HCT116 (cell line): ENCODE measurements around the gene KAZN. TPM values are rescaled to one million over a fixed set of nuclear protein-coding genes. Genes with fewer than 3 reads are reported as not detected.

ENCODE experiments used
- ATAC-seq: fragments of 200-7000 bp; cut with Tn5 transposase; 2 replicates; pipeline ENCODE4 v1.9.1; 2020; ENCODE audit warnings: mild to moderate bottlenecking, moderate library complexity
- BruUV-seq: library from RNA; stranded (reverse); fragments of 400-500 nt; replicated peaks from 2 replicates; lab custom pipeline; 2021; lab: Mats Ljungman, UMichigan
- CTCF ChIA-PET: fragments of 300-600 bp; sonication (Branson Sonifier 250); formaldehyde crosslinking; loops from one replicate; lab custom pipeline; 2021; ENCODE audit warnings: antibody characterized with exemption; lab: Charles Lee
- POLR2A ChIA-PET: fragments of 300-600, 350-600 bp; sonication (Branson Sonifier 250); formaldehyde crosslinking; loops from one replicate; lab custom pipeline; 2021; ENCODE audit warnings: antibody characterized with exemption; lab: Charles Lee
- RAD21 ChIA-PET, 2 experiments: fragments of 300-600 bp; sonication (Branson Sonifier 250); formaldehyde crosslinking; loops; one replicate each; lab custom pipeline; 2023; ENCODE audit warnings: low total read pairs in 2 of 2; ENCODE audit not compliant: uncharacterized antibody in 2 of 2, unreplicated experiment in 2 of 2, low non-redundant PET in 1 of 2; lab: Charles Lee
- DNase-seq: peaks from one replicate; pipeline ENCODE4 v3.0.0-alpha.2; 2010; ENCODE audit warnings: low read depth, low spot score
- H2AFZ ChIP-seq: fragments of 200-600 bp; shearing (Covaris generic), sonication (generic); 2 replicates; pipeline ENCODE4 v1.6.1; 2017; ENCODE audit warnings: low read depth, mixed run types, mixed read lengths, antibody characterized with exemption, low read length; ENCODE audit not compliant: poor library complexity, severe bottlenecking
- H3K27ac ChIP-seq: 2 replicates; pipeline ENCODE4 v1.5.1; 2012; ENCODE audit warnings: low read depth, low read length
- H3K27me3 ChIP-seq: fragments of 200-600 bp; sonication (generic); 2 replicates; pipeline ENCODE4 v1.6.1; 2016; ENCODE audit warnings: mixed run types, low read length, mixed read lengths; ENCODE audit not compliant: insufficient read depth
- H3K36me3 ChIP-seq, 2 experiments: fragments of 200-500 bp in 1 of 2; fragments of 200-600 bp in 1 of 2; sonication (Bioruptor generic) in 1 of 2; sonication (generic) in 1 of 2; 2 replicates each; pipeline versions ENCODE4 v1.5.1 to v1.6.1; 2014 to 2016; ENCODE audit warnings: low read length in 2 of 2, inconsistent platforms in 1 of 2, mixed read lengths in 1 of 2, mixed run types in 1 of 2; ENCODE audit not compliant: insufficient read depth in 2 of 2, control insufficient read depth in 1 of 2
- H3K4me1 ChIP-seq, 2 experiments: fragments of 200-600 bp in 1 of 2; sonication (generic) in 1 of 2; 2 replicates each; pipeline versions ENCODE4 v1.5.1 to v1.6.1; 2012 to 2017; ENCODE audit warnings: low read length in 2 of 2, inconsistent platforms in 1 of 2, mild to moderate bottlenecking in 1 of 2, mixed read lengths in 1 of 2, mixed run types in 1 of 2, moderate library complexity in 1 of 2; ENCODE audit not compliant: insufficient read depth in 2 of 2, control insufficient read depth in 1 of 2
- H3K4me2 ChIP-seq: fragments of 200-600 bp; sonication (generic); 2 replicates; pipeline ENCODE4 v1.6.1; 2017; ENCODE audit warnings: mixed run types, low read length, mixed read lengths
- H3K4me3 ChIP-seq, 2 experiments: fragments of 200-600 bp in 1 of 2; sonication (generic) in 1 of 2; replicated peaks in 1 of 2; 2 replicates each; pipeline ENCODE4 v1.5.1; 2011 to 2016; ENCODE audit warnings: low read length in 2 of 2, control low read depth in 1 of 2, low read depth in 1 of 2, mild to moderate bottlenecking in 1 of 2, mixed read lengths in 1 of 2, mixed run types in 1 of 2
- H3K79me2 ChIP-seq: fragments of 200-600 bp; sonication (generic); 2 replicates; pipeline ENCODE4 v1.6.1; 2017; ENCODE audit warnings: mild to moderate bottlenecking, mixed run types, low read length, moderate library complexity, mixed read lengths; ENCODE audit not compliant: insufficient read depth
- H3K9ac ChIP-seq: fragments of 200-600 bp; sonication (generic); 2 replicates; pipeline ENCODE4 v1.6.1; 2016; ENCODE audit warnings: low read length, mixed read lengths
- H3K9me2 ChIP-seq: fragments of 200-600 bp; sonication (generic), shearing (Covaris generic); 2 replicates; pipeline ENCODE4 v1.6.1; 2017; ENCODE audit warnings: mixed run types, mild to moderate bottlenecking, moderate library complexity; ENCODE audit not compliant: insufficient read depth
- H3K9me3 ChIP-seq, 2 experiments: fragments of 200-500 bp in 1 of 2; fragments of 200-600 bp in 1 of 2; sonication (Bioruptor generic) in 1 of 2; sonication (generic) in 1 of 2; 2 replicates each; pipeline ENCODE4 v1.6.1; 2014 to 2017; ENCODE audit warnings: low read length in 2 of 2, mixed read lengths in 2 of 2, inconsistent platforms in 1 of 2, low read depth in 1 of 2, mild to moderate bottlenecking in 1 of 2, mixed run types in 1 of 2, moderate library complexity in 1 of 2; ENCODE audit not compliant: control insufficient read depth in 1 of 2, insufficient read depth in 1 of 2
- H4K20me1 ChIP-seq: fragments of 200-600 bp; sonication (generic), shearing (Covaris generic); 2 replicates; pipeline ENCODE4 v1.6.1; 2017; ENCODE audit warnings: mixed run types, mild to moderate bottlenecking, moderate library complexity; ENCODE audit not compliant: insufficient read depth
- CBX3 ChIP-seq: IDR thresholded peaks from 2 replicates; pipeline ENCODE4 v1.6.1; 2012; ENCODE audit warnings: low read depth
- CEBPB ChIP-seq: IDR thresholded peaks from 2 replicates; pipeline ENCODE4 v1.6.1; 2012; ENCODE audit warnings: low read depth
- CTCF ChIP-seq, 3 experiments: fragments of 200-600 bp in 1 of 3; sonication (generic) in 1 of 3; IDR thresholded peaks in 2 of 3; conservative IDR thresholded peaks in 1 of 3; 2 replicates each; pipeline ENCODE4 v1.5.1; 2012 to 2017; ENCODE audit warnings: low read depth in 2 of 3, low read length in 2 of 3, antibody characterized with exemption in 1 of 3, borderline replicate concordance in 1 of 3, control low read depth in 1 of 3, mild to moderate bottlenecking in 1 of 3, mixed read lengths in 1 of 3, mixed run types in 1 of 3, moderate library complexity in 1 of 3; ENCODE audit not compliant: insufficient read depth in 1 of 3
- EGR1 ChIP-seq: IDR thresholded peaks from 2 replicates; pipeline ENCODE4 v1.6.1; 2012; ENCODE audit warnings: low read depth
- ELF1 ChIP-seq: IDR thresholded peaks from 2 replicates; pipeline ENCODE4 v1.6.1; 2012; ENCODE audit warnings: low read depth, borderline replicate concordance
- EZH2 ChIP-seq: fragments of 200-600 bp; sonication (generic); IDR thresholded peaks from 2 replicates; pipeline ENCODE4 v1.6.1; 2017; ENCODE audit warnings: antibody characterized with exemption, mixed run types
- FOSL1 ChIP-seq: IDR thresholded peaks from 2 replicates; pipeline ENCODE4 v1.6.1; 2012; ENCODE audit warnings: low read depth
- JUND ChIP-seq: IDR thresholded peaks from 2 replicates; pipeline ENCODE4 v1.6.1; 2012
- MAX ChIP-seq: IDR thresholded peaks from 2 replicates; pipeline ENCODE4 v1.6.1; 2012
- POLR2A ChIP-seq: IDR thresholded peaks from 2 replicates; pipeline ENCODE4 v1.7.0; 2011; ENCODE audit warnings: borderline replicate concordance; ENCODE audit not compliant: insufficient read depth, insufficient read length; ENCODE audit errors: extremely low read depth
- POLR2AphosphoS5 ChIP-seq: IDR thresholded peaks from 2 replicates; pipeline ENCODE4 v1.6.1; 2011; ENCODE audit warnings: mild to moderate bottlenecking, low read depth, low read length, moderate library complexity
- RAD21 ChIP-seq: IDR thresholded peaks from 2 replicates; pipeline ENCODE4 v1.6.1; 2012; ENCODE audit warnings: low read depth, mild to moderate bottlenecking
- REST ChIP-seq: IDR thresholded peaks from 2 replicates; pipeline ENCODE4 v1.6.1; 2012; ENCODE audit warnings: low read depth
- SIN3A ChIP-seq: IDR thresholded peaks from 2 replicates; pipeline ENCODE4 v1.6.1; 2012; ENCODE audit warnings: low read depth
- SP1 ChIP-seq: IDR thresholded peaks from 2 replicates; pipeline ENCODE4 v1.6.1; 2012; ENCODE audit warnings: low read depth
- SRF ChIP-seq: IDR thresholded peaks from 2 replicates; pipeline ENCODE4 v1.6.1; 2012; ENCODE audit warnings: low read depth
- ZFX ChIP-seq: fragments of 450-650 bp; IDR thresholded peaks from 2 replicates; pipeline ENCODE4 v1.6.1; 2017
- ZNF274 ChIP-seq: fragments of 200-500 bp; sonication (Bioruptor generic); IDR thresholded peaks from 2 replicates; pipeline ENCODE4 v1.6.1; 2014; ENCODE audit warnings: mild to moderate bottlenecking, low read depth, low read length, inconsistent platforms
- intact Hi-C: fragments of 100-400 bp; cut with micrococcal nuclease; formaldehyde crosslinking; loops from 2 replicates; pipeline ENCODE4 v1.10.0; 2022
- total RNA-seq: library from RNA; stranded (reverse); gene quantifications from one replicate; pipeline ENCODE4 v1.2.1, GENCODE V29; 2021; ENCODE audit not compliant: unreplicated experiment
- TF ChIP-seq, protein P1 (sequence below): IDR thresholded peaks from 2 replicates; pipeline ENCODE4 v1.6.1; 2011; ENCODE audit warnings: mild to moderate bottlenecking, low read length, moderate library complexity; ENCODE audit not compliant: insufficient replicate concordance; ENCODE audit errors: extremely low read depth
- TF ChIP-seq, protein P2 (sequence below): IDR thresholded peaks from 2 replicates; pipeline ENCODE4 v1.6.1; 2012

Gene KAZN
- total RNA-seq, 1 experiment from 2014 or later, result 13.4 TPM

- H3K9ac ChIP-seq, result no peak overlapping the region
- peaks cover 0 to 5% of the 10 kb centered on the region in 2 experiments; a peak in 1 of 4 replicates for H3K4me1 ChIP-seq
- POLR2A ChIA-PET, result no interaction called here
- no peak overlapping the region for H3K27ac ChIP-seq
- peaks cover 49% of the 10 kb centered on the region for H3K27me3 ChIP-seq
- no peaks in the 10 kb centered on the region for H3K36me3 ChIP-seq
- H3K4me3 ChIP-seq, result no peak overlapping the region
- DNase-seq (no peak), ATAC-seq (no peak)
- H3K9me3 ChIP-seq, result no peaks in the 10 kb centered on the region
- BruUV-seq, result no TSS peak
- no peaks in the 10 kb centered on the region for H3K9me2 ChIP-seq
- no peak overlapping the region for H2AFZ ChIP-seq
- no peaks in the 10 kb centered on the region for H3K79me2 ChIP-seq
- RAD21 ChIA-PET, result no interaction called here
- no peaks in the 10 kb centered on the region for H4K20me1 ChIP-seq
- intact Hi-C loops, result no loop called here
- TF ChIP-seq SIN3A (no peak), CTCF (IDR thresholded peaks at IDR 0.05 in 2 of 3, conservative IDR thresholded peaks at IDR 0.05 in 1 of 3; ENCODE audit: borderline replicate concordance in 1 of 3, insufficient read depth in 1 of 3, low read depth in 2 of 3, low read length in 2 of 3) (no peak), EZH2 (no peak), RAD21 (no peak), CEBPB (no peak), JUND (no peak), POLR2AphosphoS5 (no peak), ELF1 (no peak), SP1 (no peak), ZFX (no peak), EGR1 (no peak), POLR2A (no peak), FOSL1 (no peak), SRF (no peak), REST (no peak), CBX3 (no peak), ZNF274 (no peak), MAX (no peak)
- TF ChIP-seq, protein P1, sequence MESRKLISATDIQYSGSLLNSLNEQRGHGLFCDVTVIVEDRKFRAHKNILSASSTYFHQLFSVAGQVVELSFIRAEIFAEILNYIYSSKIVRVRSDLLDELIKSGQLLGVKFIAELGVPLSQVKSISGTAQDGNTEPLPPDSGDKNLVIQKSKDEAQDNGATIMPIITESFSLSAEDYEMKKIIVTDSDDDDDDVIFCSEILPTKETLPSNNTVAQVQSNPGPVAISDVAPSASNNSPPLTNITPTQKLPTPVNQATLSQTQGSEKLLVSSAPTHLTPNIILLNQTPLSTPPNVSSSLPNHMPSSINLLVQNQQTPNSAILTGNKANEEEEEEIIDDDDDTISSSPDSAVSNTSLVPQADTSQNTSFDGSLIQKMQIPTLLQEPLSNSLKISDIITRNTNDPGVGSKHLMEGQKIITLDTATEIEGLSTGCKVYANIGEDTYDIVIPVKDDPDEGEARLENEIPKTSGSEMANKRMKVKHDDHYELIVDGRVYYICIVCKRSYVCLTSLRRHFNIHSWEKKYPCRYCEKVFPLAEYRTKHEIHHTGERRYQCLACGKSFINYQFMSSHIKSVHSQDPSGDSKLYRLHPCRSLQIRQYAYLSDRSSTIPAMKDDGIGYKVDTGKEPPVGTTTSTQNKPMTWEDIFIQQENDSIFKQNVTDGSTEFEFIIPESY, result no peak
- TF ChIP-seq, protein P2, sequence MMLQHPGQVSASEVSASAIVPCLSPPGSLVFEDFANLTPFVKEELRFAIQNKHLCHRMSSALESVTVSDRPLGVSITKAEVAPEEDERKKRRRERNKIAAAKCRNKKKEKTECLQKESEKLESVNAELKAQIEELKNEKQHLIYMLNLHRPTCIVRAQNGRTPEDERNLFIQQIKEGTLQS, result no peak
- no peak overlapping the region for H3K4me2 ChIP-seq
- CTCF ChIA-PET, result no interaction called here
Measured at GRCh38 chr1:14761291-14762153, 163.0 kb downstream of the KAZN start.
